Fibroblast of gingiva (primary cell): ENCODE results near the gene RFX4.
"Not testable (repeated sequence)": the region's sequence is repeated elsewhere in the genome, so short reads cannot be mapped to it uniquely, and the experiment has no call there.

Experiments
- DNase-seq: peaks from one replicate; pipeline ENCODE4 v3.0.0-alpha.2; 2011; ENCODE audit warnings: low read depth

The RFX4 gene

DNA sequence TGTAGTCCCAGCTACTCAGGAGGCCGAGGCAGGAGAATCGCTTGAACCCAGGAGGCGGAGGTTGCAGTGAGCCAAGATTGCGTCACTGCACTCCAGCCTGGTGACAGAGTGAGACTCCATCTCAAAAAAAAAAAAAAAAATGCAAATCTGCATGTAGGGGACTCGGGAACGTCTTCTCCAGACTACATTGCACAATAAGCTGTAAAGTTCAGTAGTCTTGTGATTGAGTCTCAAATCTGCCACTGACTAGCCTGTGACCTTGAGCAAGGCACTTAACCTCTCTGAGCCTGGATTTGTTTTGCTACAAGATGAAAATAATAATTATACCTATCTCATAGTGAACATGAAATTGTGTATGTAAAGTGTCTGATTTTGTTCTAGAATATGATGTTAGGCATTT is 109.2 kb downstream of the RFX4 start:
- DNase-seq, result not testable (repeated sequence)

DNA sequence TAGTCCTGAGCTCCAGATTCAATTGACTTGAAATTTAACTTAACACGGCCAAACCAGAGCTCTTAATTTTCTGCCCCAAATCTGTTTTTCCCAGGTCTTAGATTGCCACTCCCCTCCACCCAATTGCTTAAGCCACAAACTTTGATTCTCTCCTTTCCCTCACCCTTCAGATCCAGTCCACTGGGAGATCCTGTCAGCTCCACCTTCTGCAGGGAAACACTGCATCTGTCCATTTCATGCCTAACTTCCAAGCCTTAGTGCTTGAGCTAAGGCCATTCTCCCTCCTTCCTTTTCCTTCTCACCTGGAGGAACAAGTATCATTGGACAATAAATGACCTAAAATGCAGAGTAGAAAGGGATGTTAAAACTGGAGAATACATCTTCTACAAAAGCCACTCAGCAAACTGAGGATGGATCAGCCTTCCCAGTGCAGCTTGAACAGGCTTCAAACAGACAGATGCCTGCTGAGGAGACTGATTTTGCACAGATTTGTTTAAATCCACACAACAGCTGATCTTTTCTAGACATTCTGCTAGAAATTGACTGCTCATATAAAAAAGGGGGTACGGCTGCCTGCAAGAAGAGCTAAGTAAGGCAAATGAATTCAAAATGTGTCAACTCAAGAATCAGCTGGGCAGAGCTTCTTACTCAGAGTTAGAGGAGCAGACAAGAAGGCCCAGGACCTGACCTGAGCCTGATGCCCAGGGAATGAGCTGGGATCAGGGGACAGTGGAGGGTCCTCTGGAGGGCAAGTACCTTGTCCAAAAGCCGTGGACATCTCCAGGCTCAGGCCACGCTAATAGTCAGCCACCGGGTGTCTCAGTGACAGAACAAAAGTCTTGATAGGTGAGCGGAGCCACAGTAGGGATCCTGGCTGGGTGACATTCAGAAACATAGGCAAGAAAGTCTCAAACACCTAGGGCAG is 110.4 kb downstream of the RFX4 start:
- no peak for DNase-seq

- no peak for DNase-seq
These were observed 113.3 kb downstream of the RFX4 start for GRCh38 chr12:106696071-106696470.

- DNase-seq, result no peak
These were observed 114.0 kb downstream of the RFX4 start for GRCh38 chr12:106696681-106697417.

DNA sequence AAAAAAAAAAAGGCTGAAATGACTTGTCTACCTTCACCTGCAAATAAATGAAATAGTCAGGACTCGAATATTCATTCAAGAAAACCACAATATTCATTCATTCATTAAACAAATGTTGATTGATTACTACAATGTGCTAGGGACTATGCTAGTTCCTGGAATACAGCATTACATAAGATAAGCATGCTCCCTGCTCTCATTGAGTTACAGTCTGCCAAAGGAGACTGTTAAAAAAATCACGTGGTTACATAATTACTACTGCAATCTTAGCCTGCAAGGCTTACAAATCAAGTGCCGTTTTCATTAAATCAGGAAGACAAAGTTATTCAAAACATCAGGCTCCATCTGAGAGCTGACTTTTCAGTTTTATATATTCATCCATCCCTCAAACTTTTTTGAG is 121.3 kb downstream of the RFX4 start:
- no peak for DNase-seq

DNA sequence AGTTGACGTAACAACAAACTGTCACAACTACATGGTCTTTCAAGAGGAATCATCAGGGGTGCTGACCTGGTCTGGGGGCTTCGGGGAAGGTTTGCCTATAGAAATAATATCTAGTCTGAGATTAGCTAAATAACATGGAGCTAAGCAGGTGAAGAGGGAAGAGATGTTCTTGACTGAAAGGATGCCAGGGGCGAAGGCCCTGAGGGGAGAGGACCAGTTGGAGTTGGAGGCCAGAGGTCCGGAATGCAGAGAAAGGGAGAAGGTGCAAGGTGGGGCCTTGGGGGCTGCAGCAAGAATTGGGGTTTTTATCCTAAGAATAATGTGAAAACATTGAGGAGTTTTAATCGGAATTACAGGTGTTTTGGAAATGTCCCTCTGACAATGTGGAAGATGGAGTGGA is 123.2 kb downstream of the RFX4 start:
- no peak for DNase-seq

- no peak for DNase-seq
These were observed 126.3 kb downstream of the RFX4 start for GRCh38 chr12:106709068-106709511.

DNA sequence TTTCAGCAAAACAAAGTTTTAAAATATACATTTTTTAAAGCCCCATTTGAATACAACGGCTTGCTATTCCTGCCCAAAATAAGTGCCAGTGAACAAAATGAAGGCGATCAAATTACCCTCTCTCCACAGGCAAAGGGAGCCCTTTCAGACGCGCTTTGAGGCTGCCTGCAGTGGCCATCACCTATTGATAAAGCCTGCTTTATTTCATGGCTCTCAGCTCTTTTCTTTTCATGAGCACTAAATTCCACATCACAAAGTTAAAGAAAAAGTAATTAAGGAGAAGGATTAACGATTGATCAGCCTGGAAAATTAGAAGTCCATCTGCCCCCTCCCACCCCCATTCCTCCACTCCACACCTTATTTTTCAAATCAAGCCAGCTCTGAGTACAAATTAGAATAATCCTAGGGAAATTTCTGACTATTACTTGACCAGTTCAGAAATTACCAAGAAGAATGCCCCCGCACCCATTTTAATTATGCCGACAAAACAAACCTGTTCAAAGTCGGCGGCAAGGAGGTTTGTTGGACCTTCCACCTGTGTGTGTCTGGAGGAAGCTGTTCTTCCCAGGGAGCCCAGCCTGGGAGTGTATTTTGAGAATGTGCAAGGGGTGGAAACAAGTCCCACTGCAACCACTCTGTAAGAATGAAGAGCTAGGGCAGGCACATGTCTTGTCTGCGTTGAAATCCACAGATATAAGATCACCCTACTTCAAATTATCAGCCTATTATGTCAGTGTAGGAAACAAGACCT is 127.5 kb downstream of the RFX4 start:
- no peak for DNase-seq

GRCh38 chr12:106711316-106711715 is 128.5 kb downstream of the RFX4 start:
- DNase-seq, result no peak

GRCh38 chr12:106712768-106713167 is 130.0 kb downstream of the RFX4 start:
- DNase-seq, result no peak

GRCh38 chr12:106714926-106715325 is 132.1 kb downstream of the RFX4 start:
- no peak for DNase-seq

- no peak for DNase-seq
These were observed 132.8 kb downstream of the RFX4 start for GRCh38 chr12:106715582-106715981.

DNA sequence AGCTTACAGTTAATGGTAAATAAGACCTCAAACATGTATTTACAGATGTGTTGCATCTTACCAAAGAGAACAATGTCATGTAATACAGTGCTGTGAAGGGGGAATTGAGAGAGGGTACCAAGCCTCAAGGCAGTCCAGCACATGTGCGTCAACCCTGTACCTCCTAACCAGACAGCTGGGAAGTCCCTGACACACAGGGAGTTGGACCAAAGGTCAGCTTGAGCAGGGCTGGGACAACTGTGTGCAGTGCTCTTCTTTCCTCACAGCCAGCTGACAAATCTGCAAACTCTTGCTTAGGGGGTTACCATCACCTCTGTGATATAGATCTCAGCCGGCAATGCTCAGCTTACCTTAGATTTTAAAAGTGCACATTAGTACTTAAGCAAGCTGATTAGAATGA is 134.9 kb downstream of the RFX4 start:
- no peak for DNase-seq

- DNase-seq, result no peak
These were observed 137.1 kb downstream of the RFX4 start for GRCh38 chr12:106719879-106720278.

- DNase-seq, result no peak
These were observed 137.9 kb downstream of the RFX4 start for GRCh38 chr12:106720696-106721095.

- no peak for DNase-seq
These were observed 139.1 kb downstream of the RFX4 start for GRCh38 chr12:106721915-106722314.

GRCh38 chr12:106722837-106723236 is 140.0 kb downstream of the RFX4 start:
- DNase-seq, result no peak

DNA sequence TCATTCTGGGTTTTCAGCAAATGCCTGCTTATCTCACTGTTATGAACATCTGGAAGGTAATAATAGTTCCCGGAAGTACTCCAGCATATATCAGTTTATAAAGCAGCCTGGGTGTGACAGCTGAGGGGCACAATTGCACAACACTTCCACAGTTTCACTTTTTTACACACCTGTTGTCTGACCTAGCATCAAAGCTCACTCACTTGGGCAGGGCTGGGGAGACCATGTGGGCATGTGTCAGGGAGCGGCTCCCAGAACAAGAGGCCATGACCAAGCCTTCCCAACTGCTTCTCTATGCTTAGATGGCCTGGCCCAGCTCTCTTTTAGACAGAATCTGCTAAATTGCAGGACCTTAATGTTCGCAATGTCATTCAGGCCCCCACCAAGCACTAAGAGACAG is 140.6 kb downstream of the RFX4 start:
- no peak for DNase-seq

DNA sequence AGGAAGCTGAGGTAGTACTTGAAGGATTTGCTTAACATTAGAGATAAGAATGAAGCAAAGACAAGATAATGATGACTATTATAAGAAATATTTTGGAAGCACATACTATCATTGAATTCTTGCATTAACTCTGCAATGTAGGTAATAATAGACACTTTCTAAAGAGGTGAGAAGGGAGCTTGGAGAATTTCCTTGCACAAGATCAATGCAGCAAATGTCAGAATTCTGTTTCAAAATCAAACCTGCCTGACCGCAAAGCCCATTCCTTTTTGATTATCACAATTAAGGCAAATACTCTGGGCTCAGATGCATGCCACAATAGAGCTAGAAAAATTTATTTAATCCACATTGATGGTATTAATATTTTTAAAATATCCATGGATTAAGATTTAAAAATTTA is 141.3 kb downstream of the RFX4 start:
- no peak for DNase-seq

DNA sequence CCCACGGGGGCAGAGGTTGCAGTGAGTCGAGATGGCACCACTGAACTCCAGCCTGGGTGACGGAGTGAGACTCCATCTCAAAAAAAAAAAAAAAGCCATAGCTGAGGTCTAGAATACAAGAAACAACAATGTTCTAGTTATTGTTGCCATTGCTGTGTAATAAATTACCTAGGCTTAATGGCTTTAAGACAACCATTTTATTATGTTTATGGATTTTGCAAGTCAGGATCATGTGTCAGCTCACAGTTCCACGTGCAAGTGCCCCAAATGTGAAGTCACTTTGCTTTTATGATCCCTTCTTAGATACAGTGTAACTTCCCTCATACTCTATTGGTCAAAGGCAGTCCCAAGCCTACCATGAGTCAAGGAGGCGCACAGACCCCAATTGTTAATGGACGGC is 142.1 kb downstream of the RFX4 start:
- DNase-seq, result no peak

DNA sequence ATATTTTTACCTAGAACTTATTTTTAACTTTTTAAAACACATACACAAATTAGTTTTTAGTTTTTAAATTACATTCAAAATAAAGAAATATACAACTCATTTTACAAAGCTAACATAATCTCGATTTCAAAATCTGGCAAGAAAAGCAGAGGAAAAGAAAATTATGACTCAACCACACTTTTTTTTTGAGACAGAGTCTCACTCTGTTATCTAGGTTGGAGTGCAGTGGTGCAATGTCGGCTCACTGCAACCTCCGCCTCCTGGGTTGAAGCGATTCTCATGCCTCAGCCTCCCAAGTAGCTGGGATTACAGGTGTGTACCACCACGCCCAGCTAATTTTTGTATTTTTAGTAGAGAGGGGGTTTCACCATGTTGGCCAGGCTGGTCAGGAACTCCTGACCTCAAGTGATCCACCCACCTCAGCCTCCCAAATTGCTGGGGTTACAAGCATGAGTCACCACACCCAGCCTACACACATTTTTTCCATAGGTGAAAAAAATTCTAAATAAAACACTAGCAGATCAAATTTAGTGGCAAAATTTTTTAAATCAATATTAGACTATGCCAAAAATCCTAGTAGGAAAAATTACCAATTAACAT is 143.9 kb downstream of the RFX4 start:
- DNase-seq, result not testable (repeated sequence)

- no peak for DNase-seq
These were observed 146.8 kb downstream of the RFX4 start for GRCh38 chr12:106729611-106730010.
